ENCODE results near the gene DENND5A. TPM values are rescaled to one million over a fixed set of nuclear protein-coding genes. Genes with fewer than 3 reads are reported as not detected.
"Not testable (repeated sequence)": the region's sequence is repeated elsewhere in the genome, so short reads cannot be mapped to it uniquely, and the experiment has no call there.

The DENND5A gene
- total RNA-seq, 4 donors from 2014 or later: 103 to 135 (median 108) TPM

GRCh38 chr11:9192561-9192960, 72.6 kb downstream of the DENND5A start:
- no peaks in the 10 kb centered on the region for H3K9me3 ChIP-seq
- no peak for DNase-seq (ENCODE audit: extremely low spot score)
- H3K27ac ChIP-seq (replicated peaks in 1 of 4): no peak overlapping the region
- TF ChIP-seq CTCF (IDR thresholded peaks at IDR 0.05) (no peak), EP300 (IDR thresholded peaks at IDR 0.05) (no peak), POLR2A (IDR thresholded peaks at IDR 0.05; ENCODE audit: low read depth) (no peak), POLR2AphosphoS5 (IDR thresholded peaks at IDR 0.05) (no peak)
- intact Hi-C loops (cut with DNase I): no loop called here
- H3K4me1 ChIP-seq: no peaks in the 10 kb centered on the region
- no peak overlapping the region for H3K4me3 ChIP-seq
- H3K36me3 ChIP-seq: peaks cover 12 to 58% (median 26%) of the 10 kb centered on the region in 4 donors
- WGBS: 96% methylated on average over 3 of the region's 3 CpGs
- H3K27me3 ChIP-seq: no peaks in the 10 kb centered on the region

- H3K9me3 ChIP-seq; H3K4me1 ChIP-seq; H3K4me3 ChIP-seq; H3K27ac ChIP-seq (replicated peaks in 1 of 4); intact Hi-C loops (cut with DNase I); H3K27me3 ChIP-seq; DNase-seq (ENCODE audit: extremely low spot score): not testable (repeated sequence)
- WGBS: 95% methylated on average over 5 of the region's 5 CpGs
- H3K36me3 ChIP-seq: peaks cover 12 to 58% (median 26%) of the 10 kb centered on the region in 4 donors
These were observed 74.7 kb downstream of the DENND5A start for GRCh38 chr11:9190326-9191016.

- intact Hi-C loops (cut with DNase I): not testable (repeated sequence)
- 96% methylated on average over 3 of the region's 3 CpGs for WGBS
- peaks cover 12 to 61% (median 27%) of the 10 kb centered on the region in 4 donors for H3K36me3 ChIP-seq
These were observed 76.3 kb downstream of the DENND5A start for GRCh38 chr11:9188860-9189259.

DNA sequence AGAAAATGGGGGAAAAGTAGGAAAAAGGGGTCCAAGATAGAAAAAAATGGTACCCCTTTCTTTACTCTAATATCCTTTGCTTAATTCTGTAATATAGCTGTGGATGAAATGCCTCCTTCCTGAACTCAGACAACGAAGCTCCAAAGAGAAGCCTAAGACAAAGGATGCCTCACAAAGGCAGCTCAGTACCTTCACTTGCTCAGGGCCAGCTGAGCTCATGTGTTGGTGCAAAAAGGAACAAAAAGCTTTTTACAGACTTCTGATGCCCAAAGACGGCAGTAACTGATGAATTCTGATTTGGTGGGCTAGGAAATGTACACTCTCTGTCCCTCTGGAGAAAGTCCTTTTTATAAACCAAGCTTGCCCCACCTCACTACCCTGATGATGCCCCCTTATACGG, 77.5 kb downstream of the DENND5A start:
- peaks cover 12 to 51% (median 25%) of the 10 kb centered on the region in 4 donors for H3K36me3 ChIP-seq
- no peaks in the 10 kb centered on the region for H3K4me1 ChIP-seq
- no peak for DNase-seq (ENCODE audit: extremely low spot score)
- no peaks in the 10 kb centered on the region for H3K27me3 ChIP-seq
- no peaks in the 10 kb centered on the region for H3K9me3 ChIP-seq
- TF ChIP-seq EP300 (IDR thresholded peaks at IDR 0.05): no peak
- no peak for TF ChIP-seq CTCF (IDR thresholded peaks at IDR 0.05)
- no peak for TF ChIP-seq POLR2A (IDR thresholded peaks at IDR 0.05; ENCODE audit: low read depth)
- no peak for TF ChIP-seq POLR2AphosphoS5 (IDR thresholded peaks at IDR 0.05)
- H3K27ac ChIP-seq (replicated peaks in 1 of 4): no peak overlapping the region
- WGBS: 88% methylated on average over 3 of the region's 3 CpGs
- intact Hi-C loops (cut with DNase I): no loop called here
- no peak overlapping the region for H3K4me3 ChIP-seq

More at GRCh38 chr11:9188860-9189259, 76.3 kb downstream of the DENND5A start:
- H3K27ac ChIP-seq (replicated peaks in 1 of 4); DNase-seq (ENCODE audit: extremely low spot score); H3K4me1 ChIP-seq; H3K4me3 ChIP-seq; H3K9me3 ChIP-seq; H3K27me3 ChIP-seq: not testable (repeated sequence)

- DNase-seq (ENCODE audit: extremely low spot score): no peak
- 100% methylated on average over 2 of the region's 2 CpGs for WGBS
- intact Hi-C loops (cut with DNase I): no loop called here
- TF ChIP-seq POLR2AphosphoS5 (IDR thresholded peaks at IDR 0.05): no peak
- TF ChIP-seq CTCF (IDR thresholded peaks at IDR 0.05): no peak
- no peak for TF ChIP-seq POLR2A (IDR thresholded peaks at IDR 0.05; ENCODE audit: low read depth)
- no peak for TF ChIP-seq EP300 (IDR thresholded peaks at IDR 0.05)
- H3K36me3 ChIP-seq: peaks cover 7 to 38% (median 25%) of the 10 kb centered on the region in 4 donors
- peaks cover 10 to 14% (median 13%) of the 10 kb centered on the region in 4 donors for H3K4me1 ChIP-seq
- H3K27ac ChIP-seq (replicated peaks in 1 of 4): no peak overlapping the region
- no peaks in the 10 kb centered on the region for H3K27me3 ChIP-seq
- no peaks in the 10 kb centered on the region for H3K9me3 ChIP-seq
- H3K4me3 ChIP-seq: no peak overlapping the region
These were observed 80.6 kb downstream of the DENND5A start for GRCh38 chr11:9184516-9184915.

Data from esophagus muscularis mucosa (tissue), 4 donors.